ENCODE results near the gene MBP. TPM values are rescaled to one million over a fixed set of nuclear protein-coding genes. Genes with fewer than 3 reads are reported as not detected.

Gene MBP
- total and polyA plus RNA-seq, 2 donors (not counting 3 experiments of a cell fraction or from before 2014, with no cell fraction given) = 1.7 to 2.3 TPM

DNA sequence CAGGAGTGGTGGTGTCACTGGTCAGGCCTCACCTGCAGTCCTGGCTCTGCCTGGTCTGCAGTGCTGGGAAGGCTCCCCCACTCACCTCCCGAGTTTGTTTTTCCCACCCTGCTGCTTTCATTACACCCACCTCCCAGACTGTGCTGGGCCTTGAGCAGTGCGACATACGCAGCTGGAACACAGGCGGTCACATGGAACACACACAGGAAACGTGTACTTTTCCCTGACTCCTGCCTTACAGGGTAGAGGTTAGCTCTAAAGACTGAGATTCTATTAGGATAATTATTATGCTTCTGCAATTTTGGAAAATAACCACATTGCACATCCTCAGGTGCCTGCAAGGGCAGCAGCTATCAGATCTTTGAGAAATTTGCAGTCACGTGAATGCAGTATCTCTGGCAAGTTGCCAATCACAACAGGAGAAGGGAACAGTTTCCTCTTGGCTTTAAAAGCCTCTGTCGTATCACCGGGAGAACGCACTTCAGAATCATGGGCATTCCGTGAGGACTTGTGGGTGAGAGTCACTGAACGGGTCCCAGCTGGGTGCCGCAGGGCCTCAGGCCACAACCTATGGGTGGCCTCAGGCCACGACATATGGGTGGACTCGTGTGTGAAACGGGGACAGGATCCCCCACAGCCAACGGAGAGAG is 173.8 kb downstream of the MBP start:
- intact Hi-C loops (cut with micrococcal nuclease) = loop anchor here (10.0 kb wide), 1 partner anchor 134 kb away; the partner anchor contains the start of gene ZNF236
- Histone ChIP-seq H4K20me1 (replicated peaks; ENCODE audit: control insufficient read depth, extremely low read depth, insufficient read depth, low read length) (no peaks in the 10 kb centered on the region), H3K4me3 (replicated peaks in 1 of 3; ENCODE audit: insufficient read depth in 1 of 3, low read depth in 1 of 3, low read length in 3 of 3) (no peak overlapping the region), H3K27me3 (ENCODE audit: control insufficient read depth in 2 of 2, insufficient read depth in 2 of 2, low read length in 2 of 2) (no peaks in the 10 kb centered on the region), H3K4me2 (ENCODE audit: insufficient read depth, low read length) (no peak overlapping the region), H3K9me3 (replicated peaks; ENCODE audit: control insufficient read depth, insufficient read depth, low read length) (no peaks in the 10 kb centered on the region), H3K36me3 (ENCODE audit: control insufficient read depth in 2 of 2, extremely low read depth in 1 of 2, insufficient read depth in 2 of 2, low read length in 2 of 2) (peaks cover 7 to 12% of the 10 kb centered on the region in 2 experiments), H3K9me1 (replicated peaks; ENCODE audit: control insufficient read depth, extremely low read depth, insufficient read depth, low read length) (no peaks in the 10 kb centered on the region), H3K79me2 (ENCODE audit: control insufficient read depth, insufficient read depth, low read length) (no peaks in the 10 kb centered on the region), H3K27ac (ENCODE audit: insufficient read depth, low read depth, low read length) (no peak overlapping the region), H2AFZ (ENCODE audit: low read depth, low read length) (no peak overlapping the region), H3K4me1 (ENCODE audit: control insufficient read depth, extremely low read depth, insufficient read depth, low read length) (peaks cover 12% of the 10 kb centered on the region), H3K9ac (replicated peaks; ENCODE audit: extremely low read depth, insufficient read depth, low read length) (no peak overlapping the region)
- ChIA-PET POLR2A (no interaction called here), CTCF (interaction anchor here (0.9 to 2.5 kb wide), 7 partner anchors 12 to 157 kb away, joined by 3 to 7 read pairs (median 4); no protein-coding TSS in a partner anchor)
- peak; percentile 21 for FAIRE-seq
- BruUV-seq (replicated peaks) = no TSS peak
- TF ChIP-seq POLR2A (IDR thresholded peaks at IDR 0.05; ENCODE audit: low read depth, low read length) (no peak), GATA2 (IDR thresholded peaks at IDR 0.05; ENCODE audit: insufficient read depth, insufficient read length, low read depth, low read length) (peak; percentile 13)
- dilution Hi-C loops (cut with MboI; ENCODE audit: extremely low pct_ligation_motif_present, low sequenced_read_pairs) = no loop called here
- DNase-seq (ENCODE audit: low read depth, low spot score) = peak; percentile 70

DNA sequence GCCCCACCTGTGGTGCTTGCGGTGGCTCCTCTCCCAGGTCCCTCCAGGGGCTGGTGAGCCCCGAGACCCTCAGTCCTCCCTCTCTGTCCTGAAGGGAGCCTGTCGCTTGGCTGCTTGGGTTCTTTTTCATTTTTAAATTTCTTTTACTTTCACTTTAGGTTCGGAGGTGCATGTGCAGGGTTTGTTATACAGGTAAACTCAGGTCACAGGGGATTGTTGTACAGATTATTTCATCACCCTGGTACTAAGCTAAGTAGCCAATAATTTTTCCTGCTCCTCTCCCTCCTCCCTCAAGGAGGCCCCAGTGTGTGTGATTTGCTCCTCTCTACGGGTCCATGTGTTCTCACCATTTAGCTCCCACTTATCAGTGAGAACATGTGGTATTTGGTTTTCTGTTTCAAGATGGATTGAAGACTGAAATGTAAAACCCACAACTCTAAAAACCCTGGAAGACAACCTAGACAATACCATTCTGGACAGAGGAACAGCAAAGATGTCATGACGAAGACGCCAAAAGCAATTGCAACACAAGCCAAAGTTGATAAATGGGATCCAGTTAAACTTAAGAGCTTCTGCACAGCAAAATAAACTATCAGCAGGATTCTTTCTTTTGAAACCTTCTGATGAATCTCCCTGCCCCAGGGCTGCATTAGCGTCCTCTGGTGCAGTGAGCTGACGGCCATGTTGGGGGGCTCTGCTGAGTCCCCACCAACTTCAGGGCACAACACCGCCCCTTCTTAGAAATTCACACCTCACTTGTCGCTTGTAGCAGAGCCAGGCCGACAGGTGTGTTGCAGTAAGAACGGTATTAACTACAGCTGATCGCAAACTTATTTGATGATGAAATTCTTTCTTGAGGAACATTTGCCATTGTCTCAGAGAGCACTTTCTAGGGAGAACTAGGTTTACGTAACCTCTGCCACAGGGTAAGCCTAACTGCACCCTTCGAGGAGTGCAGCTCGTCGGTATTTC is 174.9 kb downstream of the MBP start:
- Histone ChIP-seq H3K36me3 (ENCODE audit: control insufficient read depth in 2 of 2, extremely low read depth in 1 of 2, insufficient read depth in 2 of 2, low read length in 2 of 2) (peaks cover 7 to 12% of the 10 kb centered on the region in 2 experiments), H3K4me2 (ENCODE audit: insufficient read depth, low read length) (no peak overlapping the region), H2AFZ (ENCODE audit: low read depth, low read length) (no peak overlapping the region), H3K79me2 (ENCODE audit: control insufficient read depth, insufficient read depth, low read length) (no peaks in the 10 kb centered on the region), H3K9ac (replicated peaks; ENCODE audit: extremely low read depth, insufficient read depth, low read length) (no peak overlapping the region), H4K20me1 (replicated peaks; ENCODE audit: control insufficient read depth, extremely low read depth, insufficient read depth, low read length) (no peaks in the 10 kb centered on the region), H3K9me3 (replicated peaks; ENCODE audit: control insufficient read depth, insufficient read depth, low read length) (no peaks in the 10 kb centered on the region), H3K4me1 (ENCODE audit: control insufficient read depth, extremely low read depth, insufficient read depth, low read length) (peaks cover 18% of the 10 kb centered on the region), H3K9me1 (replicated peaks; ENCODE audit: control insufficient read depth, extremely low read depth, insufficient read depth, low read length) (no peaks in the 10 kb centered on the region), H3K27ac (ENCODE audit: insufficient read depth, low read depth, low read length) (no peak overlapping the region), H3K27me3 (ENCODE audit: control insufficient read depth in 2 of 2, insufficient read depth in 2 of 2, low read length in 2 of 2) (no peaks in the 10 kb centered on the region), H3K4me3 (replicated peaks in 1 of 3; ENCODE audit: insufficient read depth in 1 of 3, low read depth in 1 of 3, low read length in 3 of 3) (no peak overlapping the region)
- intact Hi-C loops (cut with micrococcal nuclease) (loop anchor here (10.0 kb wide), 1 partner anchor 133 kb away; the partner anchor contains the start of gene ZNF236), dilution Hi-C loops (cut with MboI; ENCODE audit: extremely low pct_ligation_motif_present, low sequenced_read_pairs) (no loop called here)
- POLR2A ChIA-PET = no interaction called here
- DNase-seq (ENCODE audit: low read depth, low spot score) (no peak), FAIRE-seq (no peak)
- CTCF ChIA-PET = interaction anchor here (0.8 to 2.5 kb wide), 3 partner anchors 13 to 156 kb away, joined by 3 to 7 read pairs (median 6); no protein-coding TSS in a partner anchor
- BruUV-seq (replicated peaks) = no TSS peak
- TF ChIP-seq EZH2 (IDR thresholded peaks at IDR 0.05; ENCODE audit: borderline replicate concordance, low read depth, low read length, severe bottlenecking) (no peak), POLR2A (IDR thresholded peaks at IDR 0.05; ENCODE audit: low read depth, low read length) (no peak)

Measured in endothelial cell of umbilical vein (primary cell).